Liver (tissue), 9 donors: ENCODE results near the gene CDCA3. TPM values are rescaled to one million over a fixed set of nuclear protein-coding genes. Genes with fewer than 3 reads are reported as not detected.

Source experiments
- DNase-seq: peaks from one replicate; pipeline ENCODE4 v3.0.0-alpha.2; 2017; ENCODE audit warnings: low spot score
- H3K27ac ChIP-seq, 2 donors: one replicate each; pipeline ENCODE4 v1.7.0; 2013; ENCODE audit warnings: inconsistent platforms in 2 of 2, low read length in 2 of 2, control low read depth in 1 of 2, low read depth in 1 of 2, mild to moderate bottlenecking in 1 of 2
- H3K27me3 ChIP-seq, 4 donors: one replicate each; pipeline versions ENCODE4 v1.6.1 to v1.7.0; 2013; ENCODE audit warnings: low read length in 3 of 4, inconsistent platforms in 1 of 4, mild to moderate bottlenecking in 1 of 4, moderate library complexity in 1 of 4; ENCODE audit not compliant: control insufficient read depth in 4 of 4, insufficient read depth in 4 of 4
- H3K36me3 ChIP-seq, 4 donors: one replicate each; pipeline versions ENCODE4 v1.6.1 to v1.7.0; 2013; ENCODE audit warnings: low read length in 3 of 4, mild to moderate bottlenecking in 3 of 4, low read depth in 1 of 4, moderate library complexity in 1 of 4; ENCODE audit not compliant: control insufficient read depth in 4 of 4, insufficient read depth in 3 of 4
- H3K4me1 ChIP-seq, 4 donors: one replicate each; pipeline versions ENCODE4 v1.6.1 to v1.7.0; 2013; ENCODE audit warnings: low read length in 3 of 4, mild to moderate bottlenecking in 3 of 4, moderate library complexity in 1 of 4; ENCODE audit not compliant: control insufficient read depth in 4 of 4, insufficient read depth in 4 of 4
- H3K4me3 ChIP-seq, 3 donors: one replicate each; pipeline versions ENCODE4 v1.6.1 to v1.7.0; 2013; ENCODE audit warnings: low read length in 3 of 3, control low read depth in 1 of 3, low read depth in 1 of 3, mild to moderate bottlenecking in 1 of 3
- H3K9ac ChIP-seq, 2 donors: one replicate each; pipeline ENCODE4 v1.7.0; 2013; ENCODE audit warnings: low read length in 2 of 2, mild to moderate bottlenecking in 2 of 2, moderate library complexity in 2 of 2, control low read depth in 1 of 2, low read depth in 1 of 2
- H3K9me3 ChIP-seq, 4 donors: one replicate each; pipeline versions ENCODE4 v1.6.1 to v1.7.0; 2013; ENCODE audit warnings: low read length in 3 of 4; ENCODE audit not compliant: control insufficient read depth in 4 of 4
- ATF3 ChIP-seq: IDR thresholded peaks from 2 replicates; pipeline ENCODE4 v1.6.1; 2016; ENCODE audit warnings: antibody characterized with exemption
- CTCF ChIP-seq: fragments of 150-350 bp; IDR thresholded peaks from 2 replicates; pipeline ENCODE4 v1.5.1; 2017; ENCODE audit warnings: improper control_type of control experiment, low read depth, low read length; ENCODE audit not compliant: missing input control
- EGR1 ChIP-seq, 2 donors: IDR thresholded peaks; 2 replicates each; pipeline ENCODE4 v1.6.1; 2016 to 2018; ENCODE audit warnings: antibody characterized with exemption in 2 of 2, low read depth in 2 of 2
- FOXA1 ChIP-seq: IDR thresholded peaks from 2 replicates; pipeline ENCODE4 v1.6.1; 2016; ENCODE audit warnings: antibody characterized with exemption
- FOXA2 ChIP-seq: IDR thresholded peaks from 2 replicates; pipeline ENCODE4 v1.6.1; 2016; ENCODE audit warnings: antibody characterized with exemption
- GABPA ChIP-seq, 2 donors: IDR thresholded peaks in 1 of 2; conservative IDR thresholded peaks in 1 of 2; 2 replicates each; pipeline ENCODE4 v1.6.1; 2016; ENCODE audit warnings: antibody characterized with exemption in 2 of 2, mild to moderate bottlenecking in 1 of 2, moderate library complexity in 1 of 2
- HNF4A ChIP-seq, 2 donors: conservative IDR thresholded peaks; 2 replicates each; pipeline ENCODE4 v1.6.1; 2016; ENCODE audit warnings: antibody characterized with exemption in 2 of 2, mild to moderate bottlenecking in 2 of 2
- JUND ChIP-seq, 2 donors: IDR thresholded peaks; 2 replicates each; pipeline ENCODE4 v1.6.1; 2016; ENCODE audit warnings: antibody characterized with exemption in 2 of 2
- MAX ChIP-seq: IDR thresholded peaks from 2 replicates; pipeline ENCODE4 v1.6.1; 2016; ENCODE audit warnings: antibody characterized with exemption
- NR2F2 ChIP-seq: IDR thresholded peaks from 2 replicates; pipeline ENCODE4 v1.6.1; 2016; ENCODE audit warnings: antibody characterized with exemption
- RAD21 ChIP-seq, 2 donors: IDR thresholded peaks; 2 replicates each; pipeline ENCODE4 v1.6.1; 2016; ENCODE audit warnings: antibody characterized with exemption in 2 of 2, mild to moderate bottlenecking in 2 of 2
- RXRA ChIP-seq, 2 donors: IDR thresholded peaks; 2 replicates each; pipeline ENCODE4 v1.6.1; 2017 to 2018; ENCODE audit warnings: antibody characterized with exemption in 2 of 2, mild to moderate bottlenecking in 1 of 2
- SP1 ChIP-seq: IDR thresholded peaks from 2 replicates; pipeline ENCODE4 v1.6.1; 2018; ENCODE audit warnings: antibody characterized with exemption, mild to moderate bottlenecking
- TAF1 ChIP-seq: conservative IDR thresholded peaks from 2 replicates; pipeline ENCODE4 v1.6.1; 2016; ENCODE audit warnings: antibody characterized with exemption, mild to moderate bottlenecking
- YY1 ChIP-seq: IDR thresholded peaks from 2 replicates; pipeline ENCODE4 v1.6.1; 2016; ENCODE audit warnings: antibody characterized with exemption, mild to moderate bottlenecking
- ZBTB33 ChIP-seq: IDR thresholded peaks from 2 replicates; pipeline ENCODE4 v1.6.1; 2016; ENCODE audit warnings: antibody characterized with exemption
- WGBS: extraction: QIAGEN DNeasy Blood & Tissue Kit; methylation state at CpG from one replicate; pipeline ENCODE4 v1.1.7; 2013; 5-methylcytosine and 5-hydroxymethylcytosine counted together
- polyA plus RNA-seq, 2 donors: library from polyadenylated mRNA; stranded (reverse) in 1 of 2; unstranded in 1 of 2; fragments of 200-250 nt in 1 of 2; fragments of >200 nt in 1 of 2; fragmentation: Nextera tagmentation in 1 of 2; extraction: Ambion mirVana in 1 of 2; gene quantifications; one replicate each; pipeline versions ENCODE4 v1.2.1 to v1.2.3, GENCODE V29; 2013 to 2015
- total RNA-seq, 2 donors: library from RNA; depleted of rRNA; stranded (reverse); fragments of >200 nt; gene quantifications; one replicate each; pipeline ENCODE4 v1.2.3, GENCODE V29; 2014
- TF ChIP-seq, protein P1 (sequence below): IDR thresholded peaks from 2 replicates; pipeline ENCODE4 v1.6.1; 2016; ENCODE audit warnings: antibody characterized with exemption, mild to moderate bottlenecking
- donor health status: healthy.
- donor health status: healthy.
- donor health status: healthy.
- donor health status: healthy.
- donor health status: healthy.

CDCA3 gene
- total and polyA plus RNA-seq, 4 donors: 0.25 to 26.0 (median 2.6) TPM

DNA sequence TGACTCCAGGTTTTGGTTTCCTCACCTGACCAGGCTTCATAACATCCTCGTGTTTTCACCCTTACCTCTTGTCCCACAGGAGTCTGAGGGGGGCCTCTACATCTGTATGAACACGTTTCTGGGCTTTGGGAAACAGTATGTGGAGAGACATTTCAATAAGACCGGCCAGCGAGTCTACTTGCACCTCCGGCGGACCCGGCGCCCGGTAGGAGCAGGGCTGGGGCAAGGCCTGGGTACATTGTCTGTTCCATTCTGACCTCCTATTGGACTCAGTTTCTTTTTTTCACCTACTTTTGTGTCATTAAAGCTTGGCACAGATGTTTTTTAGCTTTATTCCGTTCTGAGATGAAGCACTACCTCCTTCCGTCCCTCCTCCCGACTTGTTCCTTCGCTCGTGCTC lies 4.2 kb upstream of the CDCA3 start:
- peaks cover 15 to 46% (median 30%) of the 10 kb centered on the region in 4 donors for H3K36me3 ChIP-seq
- no peak overlapping the region for H3K9ac ChIP-seq
- TF ChIP-seq HNF4A (conservative IDR thresholded peaks at IDR 0.05) (no peak), SP1 (no peak), RAD21 (IDR thresholded peaks at IDR 0.05) (no peak), ZBTB33 (no peak), FOXA2 (no peak), ATF3 (no peak), CTCF (no peak), NR2F2 (no peak), EGR1 (IDR thresholded peaks at IDR 0.05; ENCODE audit: low read depth in 2 of 2) (no peak), TAF1 (no peak), GABPA (IDR thresholded peaks at IDR 0.05 in 1 of 2, conservative IDR thresholded peaks at IDR 0.05 in 1 of 2) (no peak), FOXA1 (no peak), MAX (no peak)
- TF ChIP-seq, protein P1, sequence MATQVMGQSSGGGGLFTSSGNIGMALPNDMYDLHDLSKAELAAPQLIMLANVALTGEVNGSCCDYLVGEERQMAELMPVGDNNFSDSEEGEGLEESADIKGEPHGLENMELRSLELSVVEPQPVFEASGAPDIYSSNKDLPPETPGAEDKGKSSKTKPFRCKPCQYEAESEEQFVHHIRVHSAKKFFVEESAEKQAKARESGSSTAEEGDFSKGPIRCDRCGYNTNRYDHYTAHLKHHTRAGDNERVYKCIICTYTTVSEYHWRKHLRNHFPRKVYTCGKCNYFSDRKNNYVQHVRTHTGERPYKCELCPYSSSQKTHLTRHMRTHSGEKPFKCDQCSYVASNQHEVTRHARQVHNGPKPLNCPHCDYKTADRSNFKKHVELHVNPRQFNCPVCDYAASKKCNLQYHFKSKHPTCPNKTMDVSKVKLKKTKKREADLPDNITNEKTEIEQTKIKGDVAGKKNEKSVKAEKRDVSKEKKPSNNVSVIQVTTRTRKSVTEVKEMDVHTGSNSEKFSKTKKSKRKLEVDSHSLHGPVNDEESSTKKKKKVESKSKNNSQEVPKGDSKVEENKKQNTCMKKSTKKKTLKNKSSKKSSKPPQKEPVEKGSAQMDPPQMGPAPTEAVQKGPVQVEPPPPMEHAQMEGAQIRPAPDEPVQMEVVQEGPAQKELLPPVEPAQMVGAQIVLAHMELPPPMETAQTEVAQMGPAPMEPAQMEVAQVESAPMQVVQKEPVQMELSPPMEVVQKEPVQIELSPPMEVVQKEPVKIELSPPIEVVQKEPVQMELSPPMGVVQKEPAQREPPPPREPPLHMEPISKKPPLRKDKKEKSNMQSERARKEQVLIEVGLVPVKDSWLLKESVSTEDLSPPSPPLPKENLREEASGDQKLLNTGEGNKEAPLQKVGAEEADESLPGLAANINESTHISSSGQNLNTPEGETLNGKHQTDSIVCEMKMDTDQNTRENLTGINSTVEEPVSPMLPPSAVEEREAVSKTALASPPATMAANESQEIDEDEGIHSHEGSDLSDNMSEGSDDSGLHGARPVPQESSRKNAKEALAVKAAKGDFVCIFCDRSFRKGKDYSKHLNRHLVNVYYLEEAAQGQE: no peak
- H3K27me3 ChIP-seq: no peaks in the 10 kb centered on the region
- H3K4me3 ChIP-seq: no peak overlapping the region
- H3K27ac ChIP-seq: no peak overlapping the region
- peaks cover 7 to 23% (median 13%) of the 10 kb centered on the region in 4 donors for H3K4me1 ChIP-seq
- 95% methylated on average over 14 of the region's 14 CpGs for WGBS
- DNase-seq: no peak
- H3K9me3 ChIP-seq: no peaks in the 10 kb centered on the region

GRCh38 chr12:6854036-6854435 lies 3.0 kb upstream of the CDCA3 start:
- peaks cover 7 to 23% (median 13%) of the 10 kb centered on the region in 4 donors for H3K4me1 ChIP-seq
- H3K9ac ChIP-seq: no peak overlapping the region
- WGBS: 59% methylated on average over 6 of the region's 6 CpGs
- TF ChIP-seq RXRA (IDR thresholded peaks at IDR 0.05) (no peak), JUND (IDR thresholded peaks at IDR 0.05) (no peak), ZBTB33 (no peak), NR2F2 (no peak), ATF3 (no peak), FOXA1 (no peak), YY1 (no peak), RAD21 (IDR thresholded peaks at IDR 0.05) (no peak), TAF1 (no peak)
- H3K9me3 ChIP-seq: no peaks in the 10 kb centered on the region
- no peaks in the 10 kb centered on the region for H3K27me3 ChIP-seq
- H3K36me3 ChIP-seq: peaks cover 11 to 35% (median 25%) of the 10 kb centered on the region in 4 donors
- no peak overlapping the region for H3K4me3 ChIP-seq
- DNase-seq: no peak
- no peak overlapping the region for H3K27ac ChIP-seq
